ENCODE measurements around the gene CSKMT.
"Not testable (repeated sequence)": the region's sequence is repeated elsewhere in the genome, so short reads cannot be mapped to it uniquely, and the experiment has no call there.

CSKMT gene

GRCh38 chr11:62656796-62657429 lies 8.2 kb upstream of the CSKMT start:
- DNase-seq, result no peak

GRCh38 chr11:62664405-62665074 lies 572 bp upstream of the CSKMT start:
- peak; percentile 67 for DNase-seq

DNA sequence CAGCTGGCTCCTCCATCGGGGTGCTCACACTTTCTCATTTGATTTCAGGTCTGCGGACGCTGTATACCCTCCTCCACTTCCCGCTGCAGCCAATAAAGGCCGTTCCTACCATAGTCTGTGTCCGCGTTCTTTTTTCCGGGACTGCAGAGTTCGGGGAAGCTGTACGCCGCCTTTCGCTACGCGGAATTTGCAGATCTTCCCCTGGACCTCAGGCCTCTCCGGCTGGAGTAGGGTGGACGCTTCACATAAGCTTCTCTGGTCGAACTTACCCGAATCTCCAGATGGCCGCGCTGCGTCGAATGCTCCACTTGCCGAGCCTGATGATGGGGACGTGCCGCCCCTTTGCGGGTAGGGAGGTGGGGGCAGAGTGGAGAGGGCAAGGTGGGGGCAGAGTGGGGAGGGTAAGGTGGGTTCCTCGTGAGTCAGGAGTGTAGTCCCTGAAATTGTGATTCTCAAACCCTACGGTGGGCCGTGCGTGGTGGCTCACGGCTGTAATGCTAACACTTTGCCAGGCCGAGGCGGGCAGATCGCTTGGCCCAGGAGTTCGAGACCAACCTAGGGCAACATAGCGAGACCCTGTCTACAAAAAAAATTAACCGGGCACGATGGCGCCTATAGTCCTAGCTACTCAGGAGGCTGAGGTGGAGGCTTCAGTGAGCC lies 617 bp downstream of the CSKMT start:
- DNase-seq, result peak; percentile 56

DNA sequence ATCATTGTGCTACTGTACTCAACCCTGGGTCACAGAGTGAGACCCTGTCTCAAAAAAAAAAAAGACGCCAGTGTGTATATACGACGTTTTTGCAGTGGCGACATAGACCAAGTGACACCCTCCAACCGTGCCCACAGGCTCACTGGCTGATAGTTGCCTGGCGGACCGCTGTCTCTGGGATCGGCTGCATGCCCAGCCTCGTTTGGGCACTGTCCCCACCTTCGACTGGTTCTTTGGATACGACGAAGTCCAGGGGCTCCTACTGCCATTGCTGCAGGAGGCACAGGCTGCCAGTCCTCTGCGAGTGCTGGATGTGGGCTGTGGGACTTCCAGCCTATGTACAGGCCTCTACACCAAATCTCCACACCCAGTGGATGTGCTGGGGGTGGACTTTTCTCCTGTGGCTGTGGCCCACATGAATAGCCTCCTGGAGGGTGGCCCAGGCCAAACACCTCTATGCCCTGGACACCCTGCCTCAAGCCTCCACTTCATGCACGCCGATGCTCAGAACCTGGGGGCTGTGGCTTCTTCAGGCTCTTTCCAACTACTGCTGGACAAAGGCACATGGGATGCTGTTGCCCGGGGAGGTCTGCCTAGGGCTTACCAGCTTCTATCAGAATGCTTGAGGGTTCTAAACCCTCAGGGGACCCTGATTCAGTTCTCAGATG lies 1.3 kb downstream of the CSKMT start:
- no peak for DNase-seq

GRCh38 chr11:62667460-62667859 lies 2.3 kb downstream of the CSKMT start:
- DNase-seq, result no peak

DNA sequence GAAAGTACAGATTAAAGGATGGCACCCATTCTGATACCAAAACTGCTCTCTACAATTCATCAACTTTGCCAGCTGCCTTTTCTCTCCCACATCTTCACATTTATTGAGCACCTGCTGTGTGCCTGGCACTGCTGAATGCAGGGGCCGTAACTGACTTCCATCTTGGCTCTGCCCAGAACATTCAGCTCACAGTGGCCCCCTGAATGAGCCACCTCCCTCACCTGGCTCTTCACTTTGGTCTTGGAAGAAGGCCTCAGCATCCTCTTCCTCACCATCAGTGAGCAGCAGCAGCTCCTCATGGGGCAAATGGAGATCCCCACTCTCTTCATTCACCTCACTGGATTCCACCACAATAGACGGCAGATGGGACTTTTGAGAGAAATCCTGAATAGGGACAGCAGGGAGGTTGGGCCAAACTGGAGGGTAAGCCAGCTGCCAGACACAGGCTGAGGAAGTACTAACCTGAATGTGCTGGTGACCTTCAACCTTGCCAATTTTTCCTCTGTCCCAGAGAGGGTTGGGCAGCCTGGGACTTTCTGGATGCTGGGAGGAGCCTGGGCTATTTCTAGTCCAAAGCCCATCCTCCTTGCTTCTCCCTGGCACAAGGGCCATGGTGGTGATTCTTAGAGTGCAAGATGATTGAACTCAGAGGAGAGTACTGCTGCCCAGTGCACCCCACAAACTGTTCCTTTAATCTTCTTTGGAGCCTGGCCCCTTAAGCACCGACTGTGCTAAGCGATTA lies 4.5 kb downstream of the CSKMT start:
- DNase-seq, result no peak

DNA sequence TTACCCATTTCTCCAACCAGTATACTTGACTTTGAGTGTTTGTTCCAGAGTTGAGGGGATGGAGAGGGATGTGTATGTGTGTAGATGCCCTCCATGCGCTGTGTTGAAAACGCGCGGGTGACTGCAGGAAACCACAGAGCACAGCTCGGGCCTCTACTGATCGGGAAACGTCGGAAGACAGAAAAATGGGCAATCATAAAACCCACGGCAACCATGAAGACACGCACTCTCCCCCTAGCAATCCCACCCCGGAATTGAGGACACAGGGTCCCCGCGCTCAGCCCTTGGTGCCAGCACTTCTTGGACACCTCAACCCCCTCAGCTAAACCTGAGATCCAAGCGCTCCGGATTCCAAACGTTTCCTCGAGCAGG lies 6.1 kb downstream of the CSKMT start:
- no peak for DNase-seq

DNA sequence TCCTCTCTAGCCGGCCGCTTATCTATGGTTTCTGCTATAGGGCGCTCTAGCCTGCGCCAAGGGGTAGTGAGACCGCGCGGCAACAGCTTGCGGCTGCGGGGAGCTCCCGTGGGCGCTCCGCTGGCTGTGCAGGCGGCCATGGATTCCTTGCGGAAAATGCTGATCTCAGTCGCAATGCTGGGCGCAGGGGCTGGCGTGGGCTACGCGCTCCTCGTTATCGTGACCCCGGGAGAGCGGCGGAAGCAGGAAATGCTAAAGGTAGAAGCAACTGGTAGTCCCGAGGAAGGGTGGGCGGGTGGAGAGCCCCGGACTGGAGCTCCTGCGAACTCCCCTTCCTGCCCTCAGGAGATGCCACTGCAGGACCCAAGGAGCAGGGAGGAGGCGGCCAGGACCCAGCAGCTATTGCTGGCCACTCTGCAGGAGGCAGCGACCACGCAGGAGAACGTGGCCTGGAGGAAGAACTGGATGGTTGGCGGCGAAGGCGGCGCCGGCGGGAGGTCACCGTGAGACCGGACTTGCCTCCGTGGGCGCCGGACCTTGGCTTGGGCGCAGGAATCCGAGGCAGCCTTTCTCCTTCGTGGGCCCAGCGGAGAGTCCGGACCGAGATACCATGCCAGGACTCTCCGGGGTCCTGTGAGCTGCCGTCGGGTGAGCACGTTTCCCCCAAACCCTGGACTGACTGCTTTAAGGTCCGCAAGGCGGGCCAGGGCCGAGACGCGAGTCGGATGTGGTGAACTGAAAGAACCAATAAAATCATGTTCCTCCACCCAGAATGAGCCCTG lies 6.7 kb downstream of the CSKMT start, which contains the start of the genes LBHD1 and UQCC3:
LBHD1 (minus strand) TSS at position 660 of the 782 bp plus-strand sequence. CDS start 2,236 bp downstream, outside the sequence.
UQCC3 (plus strand) TSS at position 66 of the 782 bp plus-strand sequence; CDS start at position 139, 73 bp downstream.
- DNase-seq, result peak; percentile 85

- no peak for DNase-seq
Measured at GRCh38 chr11:62673196-62673525, 8.0 kb downstream of the CSKMT start.

GRCh38 chr11:62675415-62675814 lies 10.3 kb downstream of the CSKMT start:
- DNase-seq, result not testable (repeated sequence)

DNA sequence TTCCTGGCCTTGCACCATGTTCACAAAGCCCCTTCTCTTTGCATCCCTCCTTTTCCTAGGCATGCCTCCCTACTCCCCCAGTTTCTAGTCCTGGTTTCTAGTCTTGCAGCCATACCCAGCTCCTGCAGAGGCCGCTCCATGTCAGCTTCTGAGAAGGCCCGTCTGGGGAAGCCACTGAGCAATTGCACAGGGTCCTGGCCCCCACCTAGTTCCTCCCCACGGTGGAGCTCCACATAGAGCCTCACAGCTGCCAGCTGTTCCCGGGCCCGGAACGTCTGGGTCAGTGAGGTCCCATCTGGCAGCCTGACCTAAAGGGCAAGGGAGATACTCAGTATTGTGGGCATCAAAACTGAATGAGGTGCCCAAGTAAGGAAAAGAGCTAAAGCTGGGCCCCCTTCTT lies 11.6 kb downstream of the CSKMT start:
- DNase-seq, result no peak

DNA sequence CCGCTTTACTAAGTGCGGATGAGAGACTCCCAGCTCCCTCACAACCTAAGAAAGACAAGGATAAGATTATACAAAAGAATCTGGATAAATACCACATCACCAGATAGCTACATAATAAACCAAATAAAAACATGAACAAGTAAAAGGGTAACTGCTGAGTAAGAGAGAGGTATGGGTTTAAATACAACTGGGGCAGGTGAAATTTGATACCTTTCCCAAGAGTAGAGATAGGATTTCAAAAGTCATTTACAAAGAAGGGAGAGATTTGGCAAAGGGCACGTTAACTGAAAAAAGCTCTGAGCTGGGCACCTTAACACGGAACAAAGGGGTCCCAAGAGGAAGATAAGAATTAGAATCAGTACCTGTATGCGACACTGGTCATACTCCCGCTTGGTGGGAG lies 12.0 kb downstream of the CSKMT start:
- DNase-seq, result no peak

- DNase-seq, result no peak
Measured at GRCh38 chr11:62677714-62678113, 12.6 kb downstream of the CSKMT start.

DNA sequence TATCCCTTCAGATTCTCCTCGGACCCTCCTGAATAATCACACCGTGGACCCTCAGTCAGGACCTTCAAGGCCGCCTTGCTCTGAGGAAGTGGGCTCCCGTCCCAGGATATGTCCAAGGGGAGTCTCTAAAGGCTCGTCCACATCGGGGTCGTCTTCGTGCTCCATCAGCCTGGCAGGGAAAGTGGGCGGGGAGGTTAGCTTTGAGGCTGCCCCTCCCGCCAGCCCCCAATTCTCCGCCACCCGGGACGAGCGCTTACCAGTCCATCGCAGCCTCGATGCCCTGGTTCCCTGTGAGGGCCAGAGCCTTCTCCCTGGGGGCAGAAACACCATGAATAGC lies 13.3 kb downstream of the CSKMT start:
- DNase-seq, result no peak

DNA sequence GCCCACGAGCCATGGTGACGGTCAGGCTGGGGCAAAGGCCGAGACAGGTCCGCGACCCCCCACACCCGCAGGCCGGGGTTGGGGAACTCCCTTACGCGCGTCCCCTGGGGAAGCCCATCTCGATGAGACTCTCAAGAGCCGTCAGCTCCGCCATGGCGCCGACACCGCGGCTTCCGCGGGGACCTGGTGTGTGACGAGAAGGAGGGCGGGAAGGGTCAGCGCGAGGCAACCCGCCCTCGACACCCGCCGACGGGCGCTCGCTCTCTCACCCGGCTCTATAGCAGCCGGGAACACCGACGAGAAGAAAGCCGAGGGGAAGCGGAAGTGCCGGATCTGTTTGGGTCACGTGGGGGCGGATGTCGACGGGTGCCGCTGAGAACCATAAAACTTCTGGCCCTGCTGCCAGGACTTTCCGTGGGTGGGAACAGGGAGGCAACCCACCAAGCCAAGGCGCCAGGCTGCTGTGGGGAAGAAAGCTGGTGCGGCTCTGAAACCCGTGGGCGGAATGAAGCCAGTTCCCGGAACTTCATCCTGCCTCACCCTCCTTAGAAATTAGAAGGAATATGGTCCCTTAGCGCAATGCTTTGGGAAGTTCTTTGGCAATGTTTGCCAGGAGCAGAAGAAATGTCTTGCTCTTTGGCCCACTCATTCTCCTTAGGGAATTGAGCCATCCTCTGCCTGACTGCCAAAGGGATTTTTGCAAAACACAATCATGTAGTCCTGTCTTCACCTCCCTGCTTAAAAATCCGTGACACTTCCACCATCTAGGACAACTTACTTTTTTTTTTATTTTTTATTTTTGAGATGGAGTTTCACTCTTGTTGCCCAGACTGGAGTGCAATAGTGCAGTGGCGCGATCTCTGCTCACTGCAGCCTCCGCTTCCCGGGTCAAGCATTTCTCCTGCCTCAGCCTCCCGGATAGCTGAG lies 13.9 kb downstream of the CSKMT start, which contains the start of gene UBXN1:
UBXN1 (minus strand) TSS at position 304 of the 927 bp plus-strand sequence; CDS start at position 154, 150 bp downstream.
- peak; percentile 72 for DNase-seq

- no peak for DNase-seq
Measured at GRCh38 chr11:62680825-62681240, 15.7 kb downstream of the CSKMT start.

- no peak for DNase-seq
Measured at GRCh38 chr11:62682518-62682917, 17.4 kb downstream of the CSKMT start.

DNA sequence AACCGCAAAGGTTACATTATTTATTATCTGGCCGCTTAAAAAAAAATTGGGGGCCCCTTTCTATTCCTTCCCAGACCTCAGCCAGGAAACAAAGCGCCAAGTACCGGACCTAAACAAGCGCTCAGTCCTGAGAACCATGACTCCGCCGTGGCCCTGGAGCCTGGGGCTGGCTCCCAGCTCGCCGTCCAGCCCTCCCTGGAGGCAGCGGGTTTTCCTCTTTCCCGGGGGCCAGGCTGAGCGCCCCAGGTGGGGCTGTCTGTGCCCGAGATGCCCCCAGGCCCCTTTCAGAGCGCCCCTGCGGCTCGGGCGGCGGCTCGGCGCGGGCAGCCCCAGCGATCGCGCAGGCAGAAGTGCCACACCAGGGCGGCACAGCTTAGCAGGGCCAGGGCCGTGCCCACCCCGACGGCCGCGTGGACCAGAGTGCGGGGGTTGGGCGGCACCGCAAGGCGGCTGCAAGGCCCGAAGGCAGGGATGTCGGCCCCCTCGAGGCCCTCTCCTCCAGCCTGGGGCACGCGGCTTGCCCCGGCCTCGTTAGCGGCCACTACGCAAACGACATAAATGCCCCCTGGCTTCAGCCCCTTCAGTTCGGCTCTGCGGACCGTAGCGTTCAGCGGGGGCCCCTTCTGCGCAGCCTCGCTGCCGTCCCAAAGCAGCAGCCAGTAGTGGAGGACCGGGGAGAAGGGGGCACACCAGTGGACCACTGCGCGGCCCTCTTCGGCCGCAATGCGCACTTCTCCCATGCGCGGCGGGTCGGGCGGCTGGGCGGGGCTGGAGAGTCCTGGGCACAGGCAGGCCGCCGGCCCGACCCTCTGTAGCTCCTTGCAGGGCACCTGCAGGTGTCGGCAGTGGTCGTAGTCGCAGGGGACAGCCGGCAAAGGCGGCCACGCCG lies 22.6 kb downstream of the CSKMT start:
- no peak for DNase-seq

GRCh38 chr11:62688491-62688890 lies 23.4 kb downstream of the CSKMT start:
- DNase-seq, result no peak
